ENCODE measurements around the gene ISM1.
"Not testable (repeated sequence)": the region's sequence is repeated elsewhere in the genome, so short reads cannot be mapped to it uniquely, and the experiment has no call there.

ISM1 gene

DNA sequence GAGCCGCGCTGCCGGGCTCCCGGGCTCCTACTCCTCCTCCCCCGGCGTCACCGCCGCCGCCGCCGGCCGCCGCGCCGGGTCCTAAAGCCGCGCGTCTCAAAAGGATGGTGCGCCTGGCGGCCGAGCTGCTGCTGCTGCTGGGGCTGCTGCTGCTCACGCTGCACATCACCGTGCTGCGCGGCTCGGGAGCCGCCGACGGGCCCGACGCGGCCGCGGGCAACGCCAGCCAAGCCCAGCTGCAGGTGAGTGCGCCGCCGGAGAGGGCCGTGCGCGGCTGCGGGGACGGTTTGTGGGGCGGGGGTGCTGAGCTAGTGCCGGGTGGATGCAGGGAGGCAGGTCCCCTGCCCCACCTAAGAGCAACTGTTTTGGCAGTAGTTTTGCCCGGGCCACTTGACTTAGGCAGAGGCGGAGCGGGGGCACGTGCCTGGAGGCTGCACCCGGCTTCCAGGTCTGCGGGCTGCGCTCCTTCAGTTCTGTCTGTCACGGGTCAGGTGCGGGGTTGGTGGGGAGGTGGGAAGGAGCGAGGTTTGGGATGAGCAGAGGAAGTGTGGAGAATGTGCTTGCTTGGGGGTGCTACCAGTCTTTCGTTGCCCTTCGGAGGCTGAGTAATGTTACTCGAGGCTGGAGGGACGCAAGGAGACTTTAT is 722 bp downstream of the ISM1 start:
- no peak for DNase-seq

DNA sequence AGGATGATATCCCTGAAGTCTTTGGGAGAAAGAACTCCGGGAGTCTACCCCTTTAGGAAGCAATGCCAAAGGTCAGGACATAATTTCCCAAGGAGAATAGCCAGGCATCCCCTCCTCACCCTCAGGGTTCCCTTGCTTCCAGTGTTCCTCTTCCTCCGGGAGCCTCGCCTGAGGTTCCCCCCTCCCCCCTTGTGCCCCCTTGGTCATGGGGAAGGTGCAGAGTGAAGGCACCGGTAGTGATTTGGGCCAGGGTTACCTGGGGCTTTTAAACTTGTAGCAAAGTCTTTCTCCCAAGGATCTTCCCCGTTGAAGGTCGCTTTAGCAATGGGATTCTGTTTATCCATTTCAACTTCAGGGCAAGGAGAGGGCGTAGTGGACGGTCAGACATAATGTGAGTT is 1.2 kb downstream of the ISM1 start:
- DNase-seq, result no peak

DNA sequence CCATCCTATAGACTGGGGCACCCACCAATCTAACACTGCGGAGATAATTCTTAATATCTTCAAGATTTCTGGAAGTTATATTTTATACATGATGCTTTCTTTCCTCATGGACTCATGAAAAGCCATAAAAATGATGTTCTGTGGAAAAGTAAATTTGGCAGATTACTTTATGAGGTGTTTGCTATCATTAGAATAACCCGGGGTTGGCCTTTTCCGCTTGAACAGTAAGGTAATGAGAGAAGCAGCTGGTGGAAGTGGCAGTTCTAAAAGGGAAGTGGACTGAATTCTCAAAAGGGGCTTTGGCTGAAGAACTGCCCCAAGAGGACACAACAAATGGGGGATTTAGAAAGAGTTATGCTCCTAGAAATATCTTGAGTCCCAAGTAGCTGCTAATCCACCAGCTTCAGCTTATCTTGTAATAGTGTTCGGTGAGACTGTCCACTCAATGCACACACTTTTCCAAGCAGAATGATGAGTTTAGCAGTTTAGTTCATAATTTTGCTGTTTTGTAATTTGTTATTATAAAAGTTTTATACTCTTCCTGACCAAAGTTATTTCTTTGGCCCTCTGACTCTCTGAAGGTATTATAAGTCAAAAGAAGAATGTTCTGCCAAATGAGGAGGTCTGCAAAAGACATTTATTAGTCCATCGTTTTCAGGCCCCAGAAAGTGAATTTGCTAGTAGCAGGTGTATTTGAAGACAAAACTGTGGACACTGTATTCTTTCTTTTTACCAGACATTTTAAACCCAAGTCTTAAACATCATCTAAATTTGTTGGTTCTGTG is 2.9 kb downstream of the ISM1 start:
- no peak for DNase-seq

DNA sequence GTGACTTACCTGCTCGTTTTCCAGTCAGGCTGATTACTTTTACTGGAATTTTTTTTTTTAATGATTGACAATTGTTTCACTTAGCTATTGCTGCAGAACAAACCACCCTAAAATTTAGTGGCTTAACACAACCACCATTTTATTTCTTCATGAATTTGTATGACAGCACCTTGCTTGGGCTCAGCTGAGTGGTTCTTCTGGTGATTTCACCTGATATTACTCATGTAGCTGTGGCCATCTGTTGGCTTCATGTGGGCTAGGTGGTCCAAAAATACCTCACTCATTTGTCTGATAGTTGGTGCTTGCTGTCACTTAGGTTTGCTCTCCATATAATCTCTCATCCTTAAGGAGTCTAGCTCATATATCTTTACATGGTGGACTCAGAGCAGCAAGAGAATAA is 5.3 kb downstream of the ISM1 start:
- no peak for DNase-seq

DNA sequence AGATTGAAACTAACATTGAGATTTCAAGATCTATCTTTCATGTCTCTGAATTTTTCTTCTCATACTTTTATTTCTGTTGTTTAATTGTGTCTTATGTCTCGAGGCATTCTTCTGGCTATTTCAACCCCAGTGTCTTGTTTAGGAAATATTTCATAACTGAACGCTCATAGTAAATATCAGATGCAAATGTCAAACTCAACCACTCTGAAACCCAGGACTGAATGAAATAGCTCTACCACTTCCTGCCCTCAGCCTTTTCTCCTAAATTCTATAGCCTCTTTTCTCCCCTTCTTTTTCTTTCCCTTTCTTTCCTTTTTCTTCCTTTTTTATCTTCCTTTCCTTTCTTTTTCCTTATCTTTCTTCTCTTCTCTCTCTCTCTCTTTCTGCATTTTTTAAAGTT is 7.7 kb downstream of the ISM1 start:
- no peak for DNase-seq

DNA sequence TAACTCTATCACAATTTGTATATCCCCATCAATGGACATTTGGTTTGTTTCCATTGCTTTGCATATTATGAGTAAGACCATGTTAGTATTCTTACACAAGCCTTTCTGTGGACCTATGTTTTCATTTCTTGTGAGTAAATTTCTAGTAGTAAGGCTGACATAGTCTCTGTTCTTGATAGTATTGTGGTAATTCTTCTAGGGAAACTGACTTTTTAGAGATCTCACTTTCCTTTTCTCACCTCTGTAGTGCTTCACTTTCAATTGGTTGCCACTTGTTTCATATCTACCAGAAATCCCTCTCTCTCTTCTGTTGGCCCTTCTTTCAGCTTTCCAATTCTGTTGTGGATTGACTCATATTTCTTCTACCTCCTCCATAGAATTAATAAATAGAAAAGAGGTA is 8.5 kb downstream of the ISM1 start:
- no peak for DNase-seq

DNA sequence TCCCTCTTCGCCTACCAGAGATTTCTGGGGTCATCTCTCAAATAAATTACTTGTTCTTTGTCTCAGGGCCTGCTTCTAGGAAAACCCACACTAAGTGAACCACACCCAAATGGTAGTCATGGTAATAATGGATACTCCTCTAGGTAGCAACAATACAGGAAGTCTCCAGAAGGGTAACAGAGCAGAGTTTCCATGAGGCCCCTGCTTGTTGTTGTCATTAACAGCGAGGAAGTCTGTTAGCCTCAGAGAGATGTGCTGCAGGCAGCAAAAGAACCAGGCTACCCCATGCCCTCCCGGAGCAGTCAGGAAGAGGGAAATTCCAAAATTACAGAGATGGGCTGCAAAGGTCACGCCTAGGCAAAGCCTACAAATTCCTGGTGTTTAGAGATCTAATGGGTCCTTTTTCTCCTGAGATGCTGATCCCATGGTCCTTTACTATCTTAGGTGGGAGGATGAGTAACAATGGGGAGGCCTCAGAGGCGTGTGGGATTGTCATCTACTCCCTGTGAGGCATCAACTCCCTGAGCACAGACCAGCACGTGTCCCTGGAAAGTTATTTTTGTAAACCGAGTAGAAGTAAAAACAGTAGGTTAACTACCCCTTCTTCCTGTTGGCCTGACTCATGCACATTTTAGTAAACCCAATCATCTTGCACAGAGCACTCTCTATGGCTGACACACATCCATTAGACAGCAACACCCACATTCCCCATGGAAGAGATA is 10.1 kb downstream of the ISM1 start:
- DNase-seq, result no peak

DNA sequence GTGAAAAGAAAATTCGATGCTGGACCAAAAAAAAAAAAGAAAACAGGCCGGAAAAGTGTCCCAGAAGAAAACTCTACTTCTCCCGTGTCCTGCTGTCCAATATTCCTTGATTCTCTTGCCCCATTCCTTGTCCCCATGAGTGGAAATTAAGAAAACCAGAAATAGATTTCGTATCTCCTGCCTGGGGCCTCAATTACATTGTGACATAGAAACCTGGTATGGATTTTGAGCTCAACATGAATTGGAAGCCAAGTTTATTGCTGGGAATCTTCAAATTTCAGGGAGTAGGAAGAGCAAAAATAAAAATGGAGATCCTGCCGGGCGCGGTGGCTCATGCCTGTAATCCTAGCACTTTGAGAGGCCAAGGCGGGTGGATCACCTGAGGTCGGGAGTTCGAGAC is 11.9 kb downstream of the ISM1 start:
- no peak for DNase-seq

DNA sequence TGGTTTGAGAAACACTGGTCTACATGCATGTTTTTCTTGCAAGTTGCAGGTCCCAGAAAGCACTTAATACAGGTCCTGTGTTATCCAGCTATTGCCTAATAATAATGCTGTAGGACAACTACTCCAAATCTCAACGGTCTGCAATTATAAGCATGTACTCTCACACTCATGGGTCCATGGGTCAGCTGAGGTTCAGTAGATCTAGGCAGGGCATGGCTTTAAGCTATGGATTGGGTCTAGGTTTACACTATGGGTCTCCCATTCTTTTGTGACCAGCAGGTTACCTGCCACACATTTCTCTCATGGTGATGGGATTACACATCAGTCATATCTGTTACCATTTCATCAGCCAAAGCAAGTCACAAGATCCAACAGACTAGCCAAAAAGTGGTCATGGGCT is 13.9 kb downstream of the ISM1 start:
- no peak for DNase-seq

DNA sequence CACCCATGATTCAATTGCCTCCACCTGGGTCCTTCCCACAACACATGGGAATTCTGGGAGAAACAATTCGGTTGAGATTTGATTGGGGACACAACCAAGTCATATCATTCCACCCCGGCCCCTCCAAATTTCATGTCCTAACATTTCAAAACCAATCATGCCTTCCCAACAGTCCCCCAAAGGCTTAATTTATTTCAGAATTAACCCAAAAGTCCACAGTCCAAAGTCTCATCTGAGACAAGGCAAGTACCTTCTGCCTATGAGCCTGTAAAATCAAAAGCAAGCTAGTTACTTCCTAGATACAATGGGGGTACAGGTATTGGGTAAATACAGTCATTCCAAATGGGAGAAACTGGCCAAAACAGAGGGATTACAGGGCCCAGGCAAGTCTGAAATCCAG is 15.3 kb downstream of the ISM1 start:
- not testable (repeated sequence) for DNase-seq

DNA sequence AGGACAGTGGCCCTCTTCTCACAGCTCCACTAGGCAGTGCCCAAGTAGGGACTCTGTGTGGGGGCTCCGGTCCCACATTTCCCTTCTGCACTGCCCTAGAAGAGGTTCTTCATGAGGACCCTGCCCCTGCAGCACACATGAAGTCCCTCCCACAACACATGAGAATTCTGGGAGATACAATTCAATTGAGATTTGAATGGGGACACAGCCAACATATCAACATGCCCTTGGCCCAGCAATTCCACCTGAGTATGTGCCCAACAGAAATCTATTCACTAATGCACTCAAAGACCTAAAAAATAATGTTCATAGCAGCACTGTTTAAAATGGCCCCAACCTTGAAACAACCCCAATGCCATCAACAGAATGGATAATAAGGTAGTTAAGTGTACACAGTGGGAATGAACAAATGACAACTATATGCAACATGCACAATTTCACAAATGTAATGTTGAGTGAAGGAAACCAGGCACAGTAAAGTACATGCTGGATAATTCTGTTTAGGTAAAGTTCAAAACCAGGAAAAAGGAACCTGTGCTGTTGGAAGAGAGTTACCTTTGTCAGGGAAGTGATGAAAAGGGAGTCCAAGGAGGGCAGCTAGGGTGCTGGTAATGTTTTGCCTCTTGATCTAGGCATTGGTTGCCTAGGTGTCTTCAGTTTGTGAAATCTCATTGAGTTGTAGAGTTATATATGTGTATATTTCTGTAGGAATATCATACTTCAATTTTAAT is 16.1 kb downstream of the ISM1 start:
- no peak for DNase-seq

DNA sequence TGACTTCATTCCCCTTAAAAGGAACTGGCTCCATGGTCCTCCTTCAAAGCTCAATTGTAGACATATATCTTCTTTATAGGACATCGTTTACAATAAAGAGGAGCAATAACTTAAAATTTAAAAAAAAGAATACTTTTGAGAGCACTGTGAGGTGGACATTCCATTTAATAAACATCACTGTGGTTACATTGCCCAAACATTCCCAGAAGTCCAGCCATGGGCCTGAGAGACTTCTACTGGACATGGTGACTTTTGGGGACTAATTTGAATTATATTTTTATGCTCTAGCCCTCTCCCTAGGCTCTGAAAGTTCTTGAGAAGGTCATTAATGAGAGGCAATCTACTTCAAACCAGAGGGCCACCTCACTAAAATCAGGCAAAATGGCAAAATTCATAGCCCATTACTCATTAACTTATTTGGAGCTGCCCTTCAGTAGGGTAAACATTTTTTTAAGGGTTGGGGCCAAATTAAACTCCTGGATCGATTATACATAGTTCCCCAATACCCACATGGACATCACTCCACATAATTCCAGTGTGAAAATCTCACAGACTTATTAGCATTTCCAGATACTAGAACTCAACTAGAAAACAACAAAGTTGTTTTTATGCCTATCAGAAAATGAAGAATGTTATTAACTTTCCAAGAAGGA is 17.1 kb downstream of the ISM1 start:
- no peak for DNase-seq

DNA sequence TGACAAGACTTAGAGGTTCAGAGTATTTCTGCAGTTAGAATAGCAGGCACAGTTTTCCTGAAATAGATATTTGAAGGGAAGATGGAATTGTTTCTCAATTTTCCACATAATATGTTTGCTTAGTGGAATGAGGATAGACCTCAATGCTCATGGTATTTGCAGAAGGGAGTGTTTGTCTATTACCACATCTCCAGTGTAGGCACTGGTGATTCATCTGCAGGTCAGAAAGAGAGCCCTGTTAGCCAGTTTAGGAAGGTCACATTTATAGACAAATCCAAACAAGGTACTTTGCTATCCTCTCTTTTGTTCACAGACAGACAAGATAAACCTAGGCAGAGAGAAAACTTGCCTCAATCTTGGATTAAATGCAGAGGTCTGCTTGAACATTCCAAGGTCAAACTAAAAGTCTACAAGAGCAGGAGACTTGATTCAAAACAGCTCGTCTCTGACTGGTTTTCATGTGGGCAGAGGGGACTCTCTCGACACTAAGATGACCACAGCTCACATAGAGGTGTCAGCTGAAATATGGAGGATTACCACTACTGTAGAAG is 22.8 kb downstream of the ISM1 start:
- no peak for DNase-seq

DNA sequence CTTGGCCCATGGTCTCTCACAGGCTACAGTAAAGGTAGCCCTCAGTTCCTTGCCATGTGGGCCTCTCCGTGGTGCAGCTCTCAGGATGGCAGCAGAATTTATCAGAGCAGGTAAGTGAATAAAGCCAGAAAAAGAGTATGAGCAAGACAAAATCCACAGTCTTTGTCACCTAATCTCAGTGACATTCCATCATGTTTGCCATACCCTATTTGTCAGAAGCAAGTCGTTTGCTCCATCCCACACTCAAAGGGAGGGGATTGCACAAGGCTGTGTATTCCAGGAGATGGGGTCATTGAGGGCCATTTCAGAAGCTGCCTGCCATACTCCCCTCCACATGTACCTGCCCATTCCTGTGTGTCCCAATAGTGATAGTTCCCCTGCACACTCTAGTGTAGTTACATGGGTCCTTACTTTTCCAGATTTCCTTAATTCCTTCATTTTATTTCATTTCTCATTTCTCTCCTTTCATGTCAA is 24.2 kb downstream of the ISM1 start:
- DNase-seq, result no peak

DNA sequence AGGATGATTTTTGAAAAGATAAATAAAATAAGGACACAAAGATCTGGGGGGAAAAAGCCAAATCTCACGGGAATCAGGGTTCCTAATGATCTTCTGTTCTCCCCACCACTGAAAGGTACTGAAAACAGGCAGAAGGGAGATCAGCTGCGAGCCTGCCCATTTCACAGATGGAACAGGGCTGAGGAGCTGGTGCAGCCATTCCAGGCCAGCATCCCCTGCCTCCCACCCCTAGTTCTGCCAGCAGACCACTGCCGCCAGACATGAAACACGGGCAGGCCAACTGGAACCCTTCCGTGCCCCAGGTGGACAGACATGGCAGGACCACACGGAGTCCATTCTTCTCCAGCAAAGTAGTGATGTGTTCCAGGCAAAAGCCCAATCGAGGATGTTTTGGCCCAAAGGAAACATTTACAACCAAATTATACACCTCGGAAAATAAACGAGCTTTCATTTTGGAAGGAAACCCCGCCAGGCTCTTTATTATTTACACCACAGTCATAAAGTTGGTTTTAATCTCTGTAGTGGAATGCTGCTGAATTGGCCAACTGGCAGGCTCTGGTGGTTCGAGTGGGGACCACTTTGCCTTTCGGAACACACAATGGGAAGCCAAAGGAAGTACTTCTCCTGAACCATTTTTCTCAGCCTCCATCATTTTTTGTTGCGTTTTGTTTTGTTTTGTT is 28.2 kb downstream of the ISM1 start:
- no peak for DNase-seq

DNA sequence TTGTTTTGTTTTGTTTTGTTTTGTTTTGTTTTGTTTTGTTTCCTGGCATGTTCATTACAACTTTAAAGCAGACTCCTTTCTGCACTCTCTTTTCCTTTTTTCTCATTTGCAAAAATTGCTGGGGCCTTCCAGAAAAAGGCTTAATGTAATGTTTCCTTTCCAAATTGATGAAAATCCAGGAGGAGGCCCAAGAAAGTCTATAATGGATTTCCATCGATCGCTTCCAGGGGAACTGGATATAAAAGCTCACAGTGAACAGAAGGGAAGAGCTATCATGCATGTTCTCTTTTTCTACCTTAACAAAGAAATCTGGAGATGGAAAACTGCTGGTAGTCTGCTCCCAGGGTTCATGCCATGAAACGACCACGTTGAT is 28.7 kb downstream of the ISM1 start:
- DNase-seq, result no peak

DNA sequence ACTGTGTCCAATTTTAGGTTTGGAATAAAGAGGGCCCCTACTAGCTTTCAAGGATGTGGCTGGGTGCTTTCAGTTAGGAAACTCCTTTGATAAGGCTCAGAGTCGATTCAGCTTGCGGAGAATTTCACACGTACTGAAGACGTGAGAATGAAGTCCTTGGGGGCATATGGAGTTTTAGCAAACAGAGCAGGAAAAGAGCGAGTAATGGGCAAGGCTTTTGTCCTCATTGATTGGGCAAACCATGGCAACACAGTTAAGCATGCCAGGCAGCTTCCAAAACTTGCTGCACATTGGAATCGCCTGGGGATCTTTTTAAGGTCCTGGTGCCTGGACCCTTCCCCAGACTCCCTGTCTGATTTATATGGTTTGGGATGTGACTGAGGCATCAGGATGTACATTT is 29.2 kb downstream of the ISM1 start:
- no peak for DNase-seq

DNA sequence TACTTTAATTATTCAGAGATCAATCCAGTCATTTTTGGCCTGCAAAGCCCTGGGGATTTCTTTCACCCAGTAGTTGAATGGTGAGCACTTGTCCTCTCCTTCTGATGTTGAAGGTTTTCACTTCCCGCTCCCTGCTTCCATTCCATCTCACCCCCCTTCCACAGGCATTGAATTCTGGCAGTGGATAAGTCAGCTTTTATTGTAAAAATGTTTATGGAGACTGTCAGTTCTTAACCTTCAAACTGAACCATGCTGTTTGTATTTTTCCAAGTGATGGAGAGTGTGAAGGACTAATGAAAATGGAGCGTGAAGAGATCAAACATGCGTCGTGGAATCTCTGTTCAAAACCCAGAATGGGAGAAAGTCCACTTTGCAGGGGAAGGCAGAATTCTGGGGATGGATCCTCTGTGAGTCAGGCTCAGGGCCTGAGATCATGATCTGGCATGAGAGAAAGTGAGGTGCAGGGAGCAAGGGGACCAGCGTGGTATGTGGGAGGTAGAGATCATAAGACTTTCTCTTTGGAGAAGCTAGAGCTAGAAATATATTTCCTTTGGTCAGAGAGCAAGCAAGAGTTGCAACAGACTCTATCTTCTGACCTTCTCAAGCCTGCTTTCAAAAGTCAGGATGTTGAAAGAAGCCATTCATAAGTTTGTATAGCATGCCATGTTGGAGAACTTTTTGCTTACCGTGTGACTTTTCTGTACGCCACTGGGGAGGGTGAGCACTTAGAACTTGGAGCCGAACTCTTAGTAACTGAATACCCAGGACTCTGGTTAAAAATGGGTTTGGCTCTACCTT is 30.2 kb downstream of the ISM1 start:
- DNase-seq, result no peak

DNA sequence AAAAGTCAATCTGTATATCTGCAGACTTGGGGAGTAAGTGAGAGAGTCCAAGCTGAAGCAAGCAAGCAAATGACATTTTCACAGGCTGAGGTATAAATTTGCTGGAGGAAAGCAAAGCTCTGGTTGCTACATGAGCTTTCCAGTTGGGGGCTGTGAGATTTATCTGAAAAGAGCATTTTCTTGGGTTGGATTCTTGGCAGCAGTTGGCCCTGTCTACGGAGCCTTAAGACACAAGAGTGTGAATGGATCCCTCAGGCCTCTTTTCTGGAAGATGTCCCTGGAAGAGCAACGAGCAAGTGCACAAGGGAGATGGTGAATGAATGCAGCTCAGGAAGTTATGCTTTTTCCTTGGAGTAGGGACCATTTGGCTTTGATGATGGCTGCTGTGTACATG is 30.8 kb downstream of the ISM1 start:
- no peak for DNase-seq

DNA sequence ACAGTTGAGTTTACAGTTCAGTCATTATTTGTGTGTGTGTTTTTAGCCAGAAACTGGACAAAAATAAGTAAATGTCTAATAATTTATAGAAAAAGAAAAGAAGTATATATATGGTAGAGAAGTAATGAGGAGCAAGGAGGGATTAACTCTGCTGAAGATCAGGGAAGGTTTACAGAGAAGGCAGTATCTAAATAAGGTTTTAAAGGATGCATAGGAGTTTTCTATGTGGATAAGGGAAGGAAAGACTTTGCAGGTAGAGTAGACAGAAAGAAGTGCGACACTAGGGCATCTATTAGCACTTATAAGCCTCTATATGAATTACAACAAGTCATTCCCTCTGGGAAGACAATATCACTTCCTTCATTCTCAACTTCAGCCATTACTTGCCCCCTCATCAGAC is 34.3 kb downstream of the ISM1 start:
- no peak for DNase-seq

DNA sequence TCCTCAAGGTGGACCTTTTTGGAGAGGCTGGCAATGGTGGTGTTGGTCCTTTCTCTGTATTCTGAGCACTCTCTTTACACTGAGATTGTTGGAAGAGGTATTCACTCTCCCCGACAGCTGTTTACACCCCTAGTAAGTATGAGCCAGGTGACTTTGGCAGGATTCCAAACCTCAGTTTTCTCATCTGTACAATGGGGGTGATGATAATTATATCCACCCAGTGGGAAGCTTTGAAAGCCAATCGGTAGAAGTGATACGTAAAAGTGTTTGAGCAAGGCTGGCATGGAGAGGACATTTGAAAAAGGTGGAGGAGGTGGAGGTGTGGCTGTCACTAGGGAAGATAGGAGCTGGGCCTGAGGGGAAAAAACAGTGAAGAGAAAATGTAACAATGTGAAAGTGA is 35.5 kb downstream of the ISM1 start:
- DNase-seq, result no peak
